ENCODE measurements around the gene SCAPER.

SCAPER gene

DNA sequence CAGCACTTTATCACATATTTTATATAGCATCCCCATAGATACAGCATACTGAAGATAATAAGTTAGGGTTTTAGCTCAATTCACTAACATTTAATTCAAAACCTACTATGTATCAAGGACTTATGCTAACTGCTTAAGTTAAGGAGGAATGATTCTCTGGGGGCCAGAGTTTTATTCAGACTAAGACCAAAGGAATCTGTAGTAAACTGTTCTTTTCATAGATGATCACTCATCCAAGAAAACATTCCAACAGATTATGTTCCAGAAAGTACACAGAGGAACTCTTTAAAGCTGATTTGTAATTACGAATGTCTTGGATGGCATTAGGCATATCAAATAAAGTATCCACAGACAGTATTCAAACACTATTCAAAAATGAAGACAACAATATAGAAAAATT is 226.4 kb downstream of the SCAPER start:
- Histone ChIP-seq H3K9me3 (ENCODE audit: control insufficient read depth, low read length) (no peaks in the 10 kb centered on the region), H3K4me1 (ENCODE audit: control insufficient read depth, insufficient read depth, low read length, poor library complexity, severe bottlenecking) (no peaks in the 10 kb centered on the region), H3K36me3 (ENCODE audit: control insufficient read depth, insufficient read depth, low read length) (no peaks in the 10 kb centered on the region), H3K4me3 (ENCODE audit: extremely low read depth, insufficient read depth, low read length, poor library complexity, severe bottlenecking) (no peak overlapping the region), H3K27ac (ENCODE audit: low read depth, low read length, severe bottlenecking) (no peak overlapping the region)
- WGBS, 2 experiments (ENCODE audit: insufficient coverage in 2 of 2) = no CpG with 5 or more reads among the region's 1 CpG

DNA sequence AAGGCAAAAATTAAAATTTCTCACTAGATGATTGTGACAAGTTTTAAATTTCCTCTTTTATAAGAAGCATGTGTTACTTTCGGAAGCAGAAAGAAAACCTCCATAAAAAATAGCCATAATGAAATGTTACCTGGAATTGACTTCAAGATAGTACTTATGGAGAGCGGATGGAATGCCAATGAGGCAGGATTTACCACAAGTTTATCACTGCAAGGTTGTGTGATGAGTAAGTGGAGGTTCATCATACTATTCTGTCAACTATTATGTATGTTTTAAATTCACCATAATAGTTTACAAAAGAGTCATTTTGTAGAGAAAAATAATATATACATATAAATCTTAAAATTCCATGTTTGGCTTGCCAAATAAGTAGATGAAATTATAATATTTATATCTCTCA is 230.3 kb downstream of the SCAPER start:
- WGBS, 2 experiments (ENCODE audit: insufficient coverage in 2 of 2) = no CpG with 5 or more reads among the region's 2 CpGs
- H3K9me3 ChIP-seq (ENCODE audit: control insufficient read depth, low read length) = no peaks in the 10 kb centered on the region
- H3K36me3 ChIP-seq (ENCODE audit: control insufficient read depth, insufficient read depth, low read length) = no peaks in the 10 kb centered on the region
- H3K4me1 ChIP-seq (ENCODE audit: control insufficient read depth, insufficient read depth, low read length, poor library complexity, severe bottlenecking) = no peaks in the 10 kb centered on the region
- no peak overlapping the region for H3K27ac ChIP-seq (ENCODE audit: low read depth, low read length, severe bottlenecking)
- H3K4me3 ChIP-seq (ENCODE audit: extremely low read depth, insufficient read depth, low read length, poor library complexity, severe bottlenecking) = no peak overlapping the region

DNA sequence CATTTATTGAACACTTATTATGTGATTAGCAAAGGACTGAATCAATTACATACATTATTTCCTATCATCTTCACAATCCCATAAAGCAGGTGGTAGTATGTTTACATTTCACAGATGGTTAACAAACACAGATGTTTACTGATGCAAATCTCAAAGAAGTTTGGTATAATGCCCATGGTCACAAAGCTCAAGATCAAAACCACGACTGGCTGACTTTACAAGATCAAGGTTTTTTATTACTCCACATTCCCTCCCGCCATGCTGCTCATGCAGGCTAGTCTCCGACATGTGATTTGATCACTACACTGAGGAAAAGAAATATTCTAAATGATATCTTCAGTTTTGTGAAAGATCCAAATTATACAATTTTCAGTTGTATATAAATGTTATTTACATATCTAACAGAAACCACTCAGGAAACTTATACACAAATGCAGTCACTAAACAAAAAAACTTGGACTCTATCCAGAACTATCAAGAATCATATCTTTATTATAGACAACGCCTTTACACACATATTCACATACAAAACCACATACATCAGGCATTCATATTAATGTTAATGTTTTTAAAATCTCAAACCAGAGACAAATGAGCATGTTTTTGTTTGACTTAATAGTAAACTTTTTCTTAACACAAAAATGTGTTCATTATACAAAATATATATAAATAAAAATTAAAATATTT is 235.5 kb downstream of the SCAPER start:
- no peak overlapping the region for H3K27ac ChIP-seq (ENCODE audit: low read depth, low read length, severe bottlenecking)
- 100% methylated on average over 1 of the region's 4 CpGs; no CpG with 5 or more reads in 1 of the 2 experiments for WGBS, 2 experiments (ENCODE audit: insufficient coverage in 2 of 2)
- H3K4me3 ChIP-seq (ENCODE audit: extremely low read depth, insufficient read depth, low read length, poor library complexity, severe bottlenecking) = no peak overlapping the region
- no peaks in the 10 kb centered on the region for H3K36me3 ChIP-seq (ENCODE audit: control insufficient read depth, insufficient read depth, low read length)
- no peaks in the 10 kb centered on the region for H3K9me3 ChIP-seq (ENCODE audit: control insufficient read depth, low read length)
- H3K4me1 ChIP-seq (ENCODE audit: control insufficient read depth, insufficient read depth, low read length, poor library complexity, severe bottlenecking) = no peaks in the 10 kb centered on the region

DNA sequence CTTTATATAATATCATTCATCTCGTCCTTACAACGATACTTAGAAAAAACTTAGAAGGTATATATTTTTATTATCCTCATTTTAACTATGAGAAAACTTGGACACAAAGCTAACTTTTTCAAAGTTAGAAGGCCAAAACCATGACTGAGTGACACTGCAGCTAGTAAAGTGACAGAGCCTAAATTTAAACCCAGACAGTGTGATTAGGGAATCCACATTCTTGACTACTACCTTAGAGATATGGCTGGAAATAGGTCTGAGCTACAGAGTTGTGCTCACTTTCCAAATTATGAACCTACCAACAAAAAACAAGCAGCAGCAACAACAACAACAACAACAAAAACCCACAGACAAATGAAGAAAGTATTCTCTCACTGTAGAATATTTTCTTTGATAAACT is 236.2 kb downstream of the SCAPER start:
- no CpG with 5 or more reads among the region's 2 CpGs for WGBS, 2 experiments (ENCODE audit: insufficient coverage in 2 of 2)

DNA sequence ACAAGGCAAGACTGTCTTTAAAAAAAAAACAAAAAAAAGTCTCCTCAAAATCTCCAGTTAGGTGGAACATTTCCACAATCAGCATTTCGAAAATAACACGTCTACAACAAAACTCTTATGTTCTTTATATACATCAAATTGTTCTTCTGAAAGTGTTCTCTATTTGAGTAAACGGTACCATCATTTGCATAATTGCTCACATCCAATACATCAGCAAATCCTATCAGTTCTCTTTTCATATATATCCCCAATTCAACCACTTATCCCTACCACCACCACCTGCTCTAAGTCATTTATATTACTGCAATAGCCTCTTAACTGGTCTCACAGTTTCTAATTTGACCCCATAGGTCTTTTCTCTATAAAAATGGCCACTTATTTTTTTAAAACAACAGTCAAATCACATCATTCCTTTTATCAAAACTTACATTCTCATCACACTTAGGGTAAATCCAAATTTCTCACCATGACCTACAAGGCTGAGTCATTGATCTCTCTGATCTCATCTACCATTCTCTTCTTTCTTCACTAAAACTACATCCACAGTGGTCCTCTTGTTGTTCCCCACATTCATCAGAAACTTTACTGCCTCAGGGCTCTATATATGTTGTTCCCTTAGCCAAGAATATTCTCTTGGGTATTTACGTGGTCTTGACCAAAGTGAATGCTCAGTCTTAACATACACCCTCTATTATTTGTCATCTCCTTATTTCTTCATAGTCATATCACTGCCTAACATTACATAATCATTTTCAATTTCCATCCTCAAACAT is 237.0 kb downstream of the SCAPER start:
- Histone ChIP-seq H3K4me1 (ENCODE audit: control insufficient read depth, insufficient read depth, low read length, poor library complexity, severe bottlenecking) (no peaks in the 10 kb centered on the region), H3K27ac (ENCODE audit: low read depth, low read length, severe bottlenecking) (no peak overlapping the region), H3K36me3 (ENCODE audit: control insufficient read depth, insufficient read depth, low read length) (no peaks in the 10 kb centered on the region), H3K9me3 (ENCODE audit: control insufficient read depth, low read length) (no peaks in the 10 kb centered on the region), H3K4me3 (ENCODE audit: extremely low read depth, insufficient read depth, low read length, poor library complexity, severe bottlenecking) (no peak overlapping the region)
- WGBS, 2 experiments (ENCODE audit: insufficient coverage in 2 of 2) = 95 to 100% methylated on average over 4 of the region's 4 CpGs

More for the DNA sequence above, 236.2 kb downstream of the SCAPER start:
- Histone ChIP-seq H3K4me1 (ENCODE audit: control insufficient read depth, insufficient read depth, low read length, poor library complexity, severe bottlenecking) (no peaks in the 10 kb centered on the region), H3K27ac (ENCODE audit: low read depth, low read length, severe bottlenecking) (no peak overlapping the region), H3K36me3 (ENCODE audit: control insufficient read depth, insufficient read depth, low read length) (no peaks in the 10 kb centered on the region), H3K4me3 (ENCODE audit: extremely low read depth, insufficient read depth, low read length, poor library complexity, severe bottlenecking) (no peak overlapping the region), H3K9me3 (ENCODE audit: control insufficient read depth, low read length) (no peaks in the 10 kb centered on the region)

DNA sequence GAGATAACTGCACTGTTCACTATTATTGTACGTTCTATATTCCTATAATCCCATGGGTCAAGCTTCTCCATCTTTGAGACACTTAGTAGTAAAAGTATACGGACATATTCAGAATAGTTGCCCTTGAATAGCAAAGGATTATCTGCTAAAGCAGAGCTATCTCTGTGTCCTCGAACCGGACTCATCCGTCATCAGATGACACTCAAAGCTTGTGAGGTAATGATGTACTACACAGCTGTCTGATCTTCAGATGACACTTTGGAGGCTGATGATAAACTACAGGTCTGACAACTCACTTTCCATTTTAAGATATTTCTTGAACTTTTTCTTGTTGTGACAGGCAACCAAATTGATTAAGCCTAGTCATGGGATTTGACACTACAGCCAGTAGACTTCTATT is 240.2 kb downstream of the SCAPER start:
- Histone ChIP-seq H3K27ac (ENCODE audit: low read depth, low read length, severe bottlenecking) (no peak overlapping the region), H3K9me3 (ENCODE audit: control insufficient read depth, low read length) (no peaks in the 10 kb centered on the region), H3K4me1 (ENCODE audit: control insufficient read depth, insufficient read depth, low read length, poor library complexity, severe bottlenecking) (no peaks in the 10 kb centered on the region), H3K36me3 (ENCODE audit: control insufficient read depth, insufficient read depth, low read length) (no peaks in the 10 kb centered on the region), H3K4me3 (ENCODE audit: extremely low read depth, insufficient read depth, low read length, poor library complexity, severe bottlenecking) (no peak overlapping the region)
- 86 to 90% methylated on average over 2 to 3 of the region's 5 CpGs for WGBS, 2 experiments (ENCODE audit: insufficient coverage in 2 of 2)

DNA sequence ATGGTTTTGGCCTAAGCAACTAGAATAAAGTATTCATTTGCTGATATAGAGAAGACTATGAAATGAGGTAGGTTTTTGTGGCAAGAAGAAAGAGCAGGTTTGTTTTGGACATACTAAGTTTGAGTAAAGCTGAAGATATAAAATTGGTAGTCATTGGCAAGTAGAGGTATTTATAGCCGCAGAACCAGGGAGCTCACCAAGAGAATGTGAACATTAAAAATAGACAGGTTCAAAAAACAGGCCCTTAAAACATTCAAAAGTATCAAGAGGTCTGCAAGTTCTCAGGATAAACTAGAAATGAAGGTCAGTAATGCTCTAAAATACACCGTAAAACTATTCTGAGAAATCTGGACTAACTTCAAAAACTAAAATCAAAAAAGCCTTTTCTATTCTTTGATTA is 240.7 kb downstream of the SCAPER start:
- WGBS, 2 experiments (ENCODE audit: insufficient coverage in 2 of 2) = 100% methylated on average over 1 of the region's 2 CpGs

DNA sequence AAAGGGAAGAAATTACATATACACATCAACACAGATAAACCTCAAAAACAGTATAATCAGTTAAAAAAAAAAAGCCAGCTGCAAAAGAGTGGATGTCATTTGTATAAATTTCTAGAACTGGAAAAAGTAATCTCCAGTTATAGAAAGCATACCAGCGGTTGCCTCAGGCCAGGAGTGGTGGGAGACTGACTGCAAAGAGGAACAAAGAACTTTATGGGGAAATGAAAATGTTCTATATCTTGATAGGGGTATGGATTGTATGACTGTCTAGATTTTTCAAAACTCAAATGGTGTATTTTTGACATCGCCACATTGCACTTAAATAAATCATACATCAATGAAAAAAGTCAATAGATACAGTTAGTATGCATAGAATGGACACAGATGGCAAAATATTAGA is 241.6 kb downstream of the SCAPER start:
- H3K27ac ChIP-seq (ENCODE audit: low read depth, low read length, severe bottlenecking) = no peak overlapping the region
- WGBS, 2 experiments (ENCODE audit: insufficient coverage in 2 of 2) = 88 to 100% methylated on average over 1 of the region's 2 CpGs
- H3K4me1 ChIP-seq (ENCODE audit: control insufficient read depth, insufficient read depth, low read length, poor library complexity, severe bottlenecking) = no peaks in the 10 kb centered on the region
- H3K36me3 ChIP-seq (ENCODE audit: control insufficient read depth, insufficient read depth, low read length) = no peaks in the 10 kb centered on the region
- H3K4me3 ChIP-seq (ENCODE audit: extremely low read depth, insufficient read depth, low read length, poor library complexity, severe bottlenecking) = no peak overlapping the region
- H3K9me3 ChIP-seq (ENCODE audit: control insufficient read depth, low read length) = no peaks in the 10 kb centered on the region

More for the DNA sequence above, 240.7 kb downstream of the SCAPER start:
- no peak overlapping the region for H3K4me3 ChIP-seq (ENCODE audit: extremely low read depth, insufficient read depth, low read length, poor library complexity, severe bottlenecking)
- H3K9me3 ChIP-seq (ENCODE audit: control insufficient read depth, low read length) = no peaks in the 10 kb centered on the region
- H3K4me1 ChIP-seq (ENCODE audit: control insufficient read depth, insufficient read depth, low read length, poor library complexity, severe bottlenecking) = no peaks in the 10 kb centered on the region
- no peaks in the 10 kb centered on the region for H3K36me3 ChIP-seq (ENCODE audit: control insufficient read depth, insufficient read depth, low read length)
- H3K27ac ChIP-seq (ENCODE audit: low read depth, low read length, severe bottlenecking) = no peak overlapping the region

DNA sequence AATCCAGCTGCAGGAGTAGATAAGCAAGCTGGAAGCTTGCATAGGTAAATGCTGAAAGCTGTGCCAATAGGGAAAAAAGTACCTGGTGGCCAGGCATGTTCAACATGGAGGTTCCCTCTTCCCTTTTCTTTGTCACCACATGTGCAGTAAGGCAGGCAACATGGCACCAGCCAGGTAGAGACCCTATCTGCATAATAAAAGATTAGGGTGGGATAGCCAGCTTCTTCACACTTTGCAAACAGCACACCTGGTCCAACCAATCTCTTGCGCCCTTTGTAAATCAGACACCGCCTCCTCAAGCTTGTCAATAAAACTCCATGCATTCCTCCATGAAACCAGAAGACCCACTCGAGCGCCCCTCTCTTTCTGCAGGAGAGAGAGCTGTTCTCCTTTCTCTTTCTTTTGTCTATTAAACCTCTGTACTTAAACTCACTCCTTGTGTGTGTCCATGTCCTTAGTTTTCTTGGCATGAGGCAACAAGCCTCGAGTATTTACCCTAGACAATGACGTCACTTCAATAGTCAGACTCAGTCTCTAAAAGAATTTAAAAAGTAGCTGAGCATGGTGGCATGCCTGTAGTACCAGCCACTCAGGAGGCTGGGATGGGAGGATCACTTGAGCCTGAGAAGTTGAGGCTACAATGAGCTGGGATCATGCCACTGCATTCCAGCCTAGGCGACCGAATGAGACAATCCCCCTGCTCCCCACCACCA is 256.3 kb downstream of the SCAPER start:
- H3K4me3 ChIP-seq (ENCODE audit: extremely low read depth, insufficient read depth, low read length, poor library complexity, severe bottlenecking) = no peak overlapping the region
- no peaks in the 10 kb centered on the region for H3K36me3 ChIP-seq (ENCODE audit: control insufficient read depth, insufficient read depth, low read length)
- H3K4me1 ChIP-seq (ENCODE audit: control insufficient read depth, insufficient read depth, low read length, poor library complexity, severe bottlenecking) = no peaks in the 10 kb centered on the region
- H3K9me3 ChIP-seq (ENCODE audit: control insufficient read depth, low read length) = no peaks in the 10 kb centered on the region
- no peak overlapping the region for H3K27ac ChIP-seq (ENCODE audit: low read depth, low read length, severe bottlenecking)
- 81 to 83% methylated on average over 5 to 6 of the region's 8 CpGs for WGBS, 2 experiments (ENCODE audit: insufficient coverage in 2 of 2)

DNA sequence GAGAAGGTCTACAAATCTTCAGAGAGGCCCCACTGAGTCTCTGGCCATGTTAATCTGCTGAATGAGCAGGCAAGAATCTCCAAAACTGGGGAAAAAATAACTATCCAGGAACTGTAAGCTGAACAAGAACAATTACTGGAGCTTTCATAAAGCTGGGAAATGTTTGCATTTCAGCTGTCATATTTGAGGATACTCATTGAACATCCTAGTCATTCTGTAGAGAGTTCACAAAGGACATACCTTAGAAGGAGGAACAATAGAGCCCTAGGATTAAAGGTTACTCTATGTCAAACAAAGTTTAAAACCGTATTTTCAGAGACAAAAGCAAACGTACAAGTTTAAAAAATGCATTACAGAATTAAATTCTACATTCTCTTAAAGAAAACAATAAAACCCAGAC is 257.5 kb downstream of the SCAPER start:
- Histone ChIP-seq H3K4me3 (ENCODE audit: extremely low read depth, insufficient read depth, low read length, poor library complexity, severe bottlenecking) (no peak overlapping the region), H3K9me3 (ENCODE audit: control insufficient read depth, low read length) (no peaks in the 10 kb centered on the region), H3K4me1 (ENCODE audit: control insufficient read depth, insufficient read depth, low read length, poor library complexity, severe bottlenecking) (no peaks in the 10 kb centered on the region), H3K36me3 (ENCODE audit: control insufficient read depth, insufficient read depth, low read length) (no peaks in the 10 kb centered on the region), H3K27ac (ENCODE audit: low read depth, low read length, severe bottlenecking) (no peak overlapping the region)
- 60% methylated on average over 1 of the region's 2 CpGs; no CpG with 5 or more reads in 1 of the 2 experiments for WGBS, 2 experiments (ENCODE audit: insufficient coverage in 2 of 2)

All from mesodermal cell (in vitro differentiated cells).